Dermis blood vessel endothelial cell (primary cell): ENCODE data around the gene GEMIN5. TPM values are rescaled to one million over a fixed set of nuclear protein-coding genes. Genes with fewer than 3 reads are reported as not detected.

ENCODE experiments used
- DNase-seq: peaks from one replicate; pipeline ENCODE4 v3.0.0; 2010
- total RNA-seq: library from RNA; depleted of rRNA; stranded (reverse); fragments of >200 nt; gene quantifications from 2 replicates; pipeline ENCODE4 v1.2.3, GENCODE V29; 2014

The GEMIN5 gene
- total RNA-seq, 1 donor from 2014 or later = 19.7 TPM

- DNase-seq = no peak
Observed at GRCh38 chr5:154885439-154885838, 52.6 kb downstream of the GEMIN5 start.

- no peak for DNase-seq
Observed at GRCh38 chr5:154884424-154884823, 53.6 kb downstream of the GEMIN5 start.

- DNase-seq = peak; percentile 73
Observed at GRCh38 chr5:154881986-154882385, 56.0 kb downstream of the GEMIN5 start.

- peak; percentile 9 for DNase-seq
Observed at GRCh38 chr5:154878642-154879335, 59.2 kb downstream of the GEMIN5 start.

GRCh38 chr5:154873791-154874331, 64.2 kb downstream of the GEMIN5 start:
- DNase-seq = no peak

- DNase-seq = no peak
Observed at GRCh38 chr5:154871734-154872133, 66.3 kb downstream of the GEMIN5 start.

GRCh38 chr5:154868702-154869101, 69.3 kb downstream of the GEMIN5 start:
- peak; percentile 13 for DNase-seq

- no peak for DNase-seq
Observed at GRCh38 chr5:154866841-154867240, 71.2 kb downstream of the GEMIN5 start.

GRCh38 chr5:154865466-154866184, 72.4 kb downstream of the GEMIN5 start:
- DNase-seq = peak; percentile 14

GRCh38 chr5:154863291-154864080, 74.5 kb downstream of the GEMIN5 start:
- no peak for DNase-seq

- no peak for DNase-seq
Observed at GRCh38 chr5:154862766-154863165, 75.2 kb downstream of the GEMIN5 start.

GRCh38 chr5:154861946-154862345, 76.1 kb downstream of the GEMIN5 start:
- no peak for DNase-seq

- peak; percentile 14 for DNase-seq
Observed at GRCh38 chr5:154860765-154861164, 77.2 kb downstream of the GEMIN5 start.

GRCh38 chr5:154860123-154860522, 77.9 kb downstream of the GEMIN5 start:
- peak; percentile 43 for DNase-seq

- DNase-seq = peak; percentile 42
Observed at GRCh38 chr5:154858972-154859871, 78.8 kb downstream of the GEMIN5 start.

- peak; percentile 99 for DNase-seq
Observed at GRCh38 chr5:154858297-154858971, 79.6 kb downstream of the GEMIN5 start, which contains the start of gene CNOT8. CNOT8 (plus strand) TSS chr5:154858627; CDS start chr5:154863279, 4,652 bp downstream.

- DNase-seq = peak; percentile 97
Observed at GRCh38 chr5:154857530-154858296, 80.3 kb downstream of the GEMIN5 start.

- no peak for DNase-seq
Observed at GRCh38 chr5:154851351-154851750, 86.7 kb downstream of the GEMIN5 start.

GRCh38 chr5:154850255-154851062, 87.6 kb downstream of the GEMIN5 start, which contains the start of gene FAXDC2:
FAXDC2 (minus strand) TSS chr5:154850603; CDS start chr5:154838178, 12,425 bp downstream.
- peak; percentile 81 for DNase-seq
